Kidney epithelial cell (primary cell): ENCODE measurements around the gene PPP1R14C. TPM values are rescaled to one million over a fixed set of nuclear protein-coding genes. Genes with fewer than 3 reads are reported as not detected.

ENCODE experiments used
- DNase-seq: peaks from one replicate; pipeline ENCODE4 v3.0.0-alpha.2; 2010; ENCODE audit warnings: low read depth
- H3K27me3 ChIP-seq: 2 replicates; pipeline ENCODE4 v1.6.0; 2011; ENCODE audit warnings: low read length; ENCODE audit not compliant: control insufficient read depth, insufficient read depth
- H3K36me3 ChIP-seq: 2 replicates; pipeline ENCODE4 v1.5.1; 2011; ENCODE audit warnings: low read length; ENCODE audit not compliant: control insufficient read depth, insufficient read depth
- H3K4me3 ChIP-seq: 2 replicates; pipeline ENCODE4 v1.5.1; 2011; ENCODE audit warnings: low read depth, mild to moderate bottlenecking, control low read depth, low read length
- total RNA-seq: library from RNA; depleted of rRNA; stranded (reverse); fragments of >200 nt; gene quantifications from 2 replicates; pipeline ENCODE4 v1.2.3, GENCODE V29; 2015
- TF ChIP-seq, protein P1 (sequence below): IDR thresholded peaks from 2 replicates; pipeline ENCODE4 v1.5.1; 2011; ENCODE audit warnings: mild to moderate bottlenecking, moderate library complexity, low read length, control low read depth, inconsistent platforms; ENCODE audit not compliant: insufficient read depth, poor library complexity, severe bottlenecking

Gene PPP1R14C
- total RNA-seq, 1 donor from 2014 or later = 45.5 TPM

DNA sequence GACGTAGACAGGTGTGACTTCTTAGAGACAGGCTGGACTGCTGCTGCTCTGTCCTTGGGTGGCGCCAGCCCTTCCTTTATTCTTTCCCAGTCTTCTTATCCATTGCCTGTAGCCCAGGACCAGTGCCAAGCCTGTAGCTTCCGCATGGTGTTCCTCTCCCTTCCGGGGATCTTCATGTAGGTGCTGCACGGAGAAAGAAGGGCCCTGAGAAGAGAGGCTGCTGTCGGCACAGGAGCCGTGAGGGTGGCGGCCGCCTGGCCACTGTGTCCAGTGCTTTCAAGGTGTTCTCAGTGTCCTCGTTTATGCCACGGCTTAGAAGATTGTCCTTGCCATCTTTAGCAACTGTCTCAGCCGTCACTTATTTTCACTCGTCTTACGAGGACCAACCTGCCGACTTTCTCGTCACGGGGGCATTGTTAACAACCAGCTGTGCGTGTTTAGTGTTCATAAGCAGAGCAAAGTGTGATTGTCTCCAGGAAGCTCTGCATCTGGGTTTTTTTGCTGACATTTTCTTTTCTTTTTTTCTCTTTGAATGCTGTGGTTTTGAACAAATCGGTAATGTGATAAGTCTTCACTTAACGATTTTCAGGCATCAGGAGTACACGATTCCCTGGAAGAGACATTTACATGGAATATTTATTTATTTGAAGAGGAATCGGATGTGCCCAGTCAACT lies 61.2 kb downstream of the PPP1R14C start:
- Histone ChIP-seq H3K36me3 (no peaks in the 10 kb centered on the region), H3K4me3 (no peak overlapping the region), H3K27me3 (no peaks in the 10 kb centered on the region)
- TF ChIP-seq, protein P1, sequence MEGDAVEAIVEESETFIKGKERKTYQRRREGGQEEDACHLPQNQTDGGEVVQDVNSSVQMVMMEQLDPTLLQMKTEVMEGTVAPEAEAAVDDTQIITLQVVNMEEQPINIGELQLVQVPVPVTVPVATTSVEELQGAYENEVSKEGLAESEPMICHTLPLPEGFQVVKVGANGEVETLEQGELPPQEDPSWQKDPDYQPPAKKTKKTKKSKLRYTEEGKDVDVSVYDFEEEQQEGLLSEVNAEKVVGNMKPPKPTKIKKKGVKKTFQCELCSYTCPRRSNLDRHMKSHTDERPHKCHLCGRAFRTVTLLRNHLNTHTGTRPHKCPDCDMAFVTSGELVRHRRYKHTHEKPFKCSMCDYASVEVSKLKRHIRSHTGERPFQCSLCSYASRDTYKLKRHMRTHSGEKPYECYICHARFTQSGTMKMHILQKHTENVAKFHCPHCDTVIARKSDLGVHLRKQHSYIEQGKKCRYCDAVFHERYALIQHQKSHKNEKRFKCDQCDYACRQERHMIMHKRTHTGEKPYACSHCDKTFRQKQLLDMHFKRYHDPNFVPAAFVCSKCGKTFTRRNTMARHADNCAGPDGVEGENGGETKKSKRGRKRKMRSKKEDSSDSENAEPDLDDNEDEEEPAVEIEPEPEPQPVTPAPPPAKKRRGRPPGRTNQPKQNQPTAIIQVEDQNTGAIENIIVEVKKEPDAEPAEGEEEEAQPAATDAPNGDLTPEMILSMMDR = no peak
- DNase-seq = no peak

DNA sequence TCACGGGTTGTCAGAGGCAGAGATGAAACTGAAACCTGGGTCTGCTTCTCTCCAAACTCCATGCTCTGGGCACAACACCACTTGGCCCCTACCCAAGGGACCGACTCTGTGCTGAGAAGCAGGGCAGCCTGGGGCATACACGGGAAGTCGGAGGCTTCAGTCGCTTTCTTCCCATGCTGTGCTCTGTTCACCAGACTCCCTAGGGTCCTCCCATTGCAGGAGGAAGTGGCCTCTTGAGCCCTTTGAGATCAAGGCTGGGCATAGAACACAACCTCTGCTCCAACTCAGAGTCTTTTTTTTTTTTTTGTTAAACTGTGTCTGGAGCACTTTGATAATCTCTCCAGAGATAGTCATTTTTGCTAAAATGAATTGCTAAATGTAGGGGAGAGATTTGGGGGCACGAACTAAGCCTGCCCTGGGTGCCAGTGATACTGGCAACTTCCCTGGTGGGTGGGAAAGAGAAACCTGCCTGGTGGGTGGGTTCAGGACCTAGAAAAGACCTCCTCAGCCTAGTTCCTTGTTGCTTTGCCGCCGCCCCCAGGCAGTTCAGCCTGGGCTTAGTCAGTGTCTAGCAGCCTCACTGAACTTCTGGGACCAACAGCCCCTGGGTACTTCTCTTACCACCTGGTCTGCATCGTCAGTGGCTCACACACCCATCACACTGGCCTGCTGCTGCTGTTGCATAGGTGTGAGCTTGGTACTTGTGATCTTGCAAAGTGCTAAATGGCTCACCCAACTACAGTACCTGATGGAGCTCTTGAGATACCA lies 62.0 kb downstream of the PPP1R14C start:
- Histone ChIP-seq H3K27me3 (no peaks in the 10 kb centered on the region), H3K36me3 (no peaks in the 10 kb centered on the region), H3K4me3 (no peak overlapping the region)
- TF ChIP-seq, protein P1 = no peak
- DNase-seq = no peak

DNA sequence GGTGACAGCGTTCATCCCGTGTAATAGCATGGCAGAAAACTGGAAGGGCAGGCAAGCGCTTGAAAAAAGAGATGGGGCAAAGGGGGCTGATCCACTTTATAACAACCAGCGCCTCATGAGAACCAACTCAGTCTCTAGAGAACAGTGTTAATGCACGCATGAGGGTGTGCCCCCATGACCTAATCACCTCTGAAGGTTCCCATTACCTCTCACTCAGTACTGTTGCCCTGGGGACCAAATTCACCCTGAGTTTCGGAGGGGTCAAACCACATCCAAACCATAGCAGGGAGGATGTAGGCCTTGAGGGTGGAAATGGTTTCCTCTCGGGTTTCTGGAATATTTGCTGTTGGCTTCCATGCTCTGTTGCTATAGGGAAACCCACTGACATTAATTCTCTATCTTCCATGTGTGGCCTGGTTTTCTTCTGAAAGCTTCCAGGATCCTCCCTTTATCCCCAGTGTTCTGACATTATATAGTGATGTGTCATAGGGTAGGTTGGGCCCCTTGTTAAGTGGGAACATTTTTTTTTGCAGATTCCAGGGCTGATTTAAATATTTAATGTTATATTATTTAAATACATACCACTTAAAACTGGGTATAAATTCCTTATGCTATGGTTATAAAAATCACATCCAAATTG lies 65.2 kb downstream of the PPP1R14C start:
- TF ChIP-seq, protein P1 = no peak
- Histone ChIP-seq H3K27me3 (no peaks in the 10 kb centered on the region), H3K4me3 (no peak overlapping the region), H3K36me3 (no peaks in the 10 kb centered on the region)
- DNase-seq = no peak

DNA sequence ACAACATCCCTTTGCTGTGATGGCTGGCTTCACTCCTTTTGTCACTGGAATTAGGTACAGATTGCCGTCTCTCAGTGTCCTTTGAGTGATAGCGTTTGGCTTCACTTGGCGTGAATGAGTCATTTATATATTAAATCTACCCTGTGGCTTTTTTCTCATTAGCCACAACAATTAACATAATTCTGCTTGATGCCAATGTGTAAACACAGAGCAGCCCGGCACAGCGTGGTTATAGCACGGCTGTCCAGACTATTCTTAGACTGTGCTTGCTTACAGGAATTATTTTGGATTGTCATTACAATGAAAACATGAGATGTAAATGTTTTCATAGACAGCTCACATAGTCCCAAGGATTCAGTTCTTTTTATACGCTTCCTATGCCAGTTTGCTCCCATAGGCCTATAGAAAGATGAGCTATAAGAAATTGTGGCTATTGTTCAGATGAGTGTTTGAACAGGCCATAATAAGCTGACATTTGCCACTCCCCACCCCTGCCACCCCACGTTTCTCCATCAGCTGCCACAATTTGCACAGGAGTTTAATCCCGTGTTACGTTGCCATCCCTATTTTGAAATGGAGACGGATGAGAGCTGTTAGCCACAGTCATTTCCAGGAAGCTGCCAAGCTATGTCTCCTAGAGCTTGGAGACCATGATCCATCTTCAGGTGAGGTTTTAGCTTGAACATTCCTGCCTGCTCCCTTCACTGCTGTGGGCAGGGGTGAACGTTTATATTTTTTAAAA lies 65.9 kb downstream of the PPP1R14C start:
- Histone ChIP-seq H3K4me3 (no peak overlapping the region), H3K36me3 (no peaks in the 10 kb centered on the region), H3K27me3 (no peaks in the 10 kb centered on the region)
- TF ChIP-seq, protein P1 = no peak
- DNase-seq = no peak

DNA sequence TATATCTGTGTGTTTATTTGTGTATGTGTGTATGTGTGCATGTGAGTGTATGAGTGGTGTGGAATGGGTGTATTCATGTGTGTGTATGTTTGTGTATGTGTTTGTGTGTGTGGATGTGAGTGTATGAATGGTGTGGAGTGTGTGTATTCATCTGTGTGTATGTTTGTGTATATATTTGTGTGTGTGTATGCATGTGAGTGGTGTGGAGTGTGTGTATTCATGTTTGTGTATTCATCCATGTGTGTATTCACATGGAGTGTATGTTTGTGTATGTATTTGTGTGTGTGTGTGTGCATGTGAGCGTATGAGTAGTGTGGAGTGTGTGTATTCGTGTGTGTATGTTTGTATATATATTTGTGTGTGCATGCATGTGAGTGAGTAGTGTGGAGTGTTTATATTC lies 66.6 kb downstream of the PPP1R14C start:
- Histone ChIP-seq H3K4me3 (no peak overlapping the region), H3K27me3 (no peaks in the 10 kb centered on the region), H3K36me3 (no peaks in the 10 kb centered on the region)
- no peak for DNase-seq
- TF ChIP-seq, protein P1 = no peak
